NCI-H2171 (cell line): Measurements from ENCODE around the gene METTL23.
A peak's percentile ranks its signal among the peaks of the same experiment; 100 is the strongest.
"Not testable (repeated sequence)": the region's sequence is repeated elsewhere in the genome, so short reads cannot be mapped to it uniquely, and the experiment has no call there.

Experiments used
- DNase-seq: peaks from one replicate; lab custom pipeline; 2025; lab: John Stamatoyannopoulos, UW

METTL23 gene

GRCh38 chr17:76695059-76695831 is 31.4 kb upstream of the METTL23 start:
- DNase-seq = no peak

- DNase-seq = no peak
Measured at GRCh38 chr17:76696763-76697701, 29.6 kb upstream of the METTL23 start.

DNA sequence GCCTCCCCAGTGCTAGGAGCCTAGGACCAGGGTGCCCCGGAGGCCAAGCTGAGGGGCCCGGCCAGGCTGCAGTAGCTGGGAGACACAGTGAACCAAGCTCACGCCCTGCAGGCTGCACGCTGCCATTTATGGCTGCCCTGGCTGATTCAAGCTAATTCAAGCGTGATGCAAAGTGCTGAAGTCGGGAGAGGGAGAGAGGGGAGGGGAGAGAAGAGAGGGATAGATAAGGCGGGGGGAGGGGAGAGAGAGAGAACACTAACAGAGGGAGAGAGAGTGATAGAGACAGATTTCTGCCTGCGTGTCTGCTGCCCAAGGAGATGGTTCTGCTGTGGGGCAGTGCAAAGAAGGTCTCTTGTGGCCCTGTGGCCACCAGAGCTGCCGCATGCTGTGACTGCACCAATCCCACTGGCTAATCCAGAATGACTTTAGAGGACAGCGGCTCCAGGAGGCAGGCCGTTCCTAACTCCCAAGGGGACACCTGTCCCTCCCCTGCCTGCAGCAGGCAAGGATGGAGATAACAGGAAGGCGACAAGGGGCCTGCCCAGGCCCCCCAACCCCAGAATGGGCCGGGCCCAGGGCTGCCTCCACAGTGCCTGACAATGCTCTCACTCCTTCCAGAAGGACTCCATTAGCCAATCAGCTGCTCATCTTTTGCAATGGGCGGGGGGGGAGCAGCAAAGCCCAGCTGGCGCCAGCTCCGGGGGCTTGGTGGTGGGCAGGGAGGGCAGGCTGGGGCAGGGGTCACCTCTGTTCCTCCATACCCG is 28.8 kb upstream of the METTL23 start:
- peak; percentile 68 for DNase-seq

GRCh38 chr17:76698466-76698977 is 28.1 kb upstream of the METTL23 start:
- not testable (repeated sequence) for DNase-seq

- DNase-seq = peak; percentile 68
Measured at GRCh38 chr17:76700270-76700616, 26.4 kb upstream of the METTL23 start.

GRCh38 chr17:76700617-76701470 is 25.8 kb upstream of the METTL23 start:
- no peak for DNase-seq

DNA sequence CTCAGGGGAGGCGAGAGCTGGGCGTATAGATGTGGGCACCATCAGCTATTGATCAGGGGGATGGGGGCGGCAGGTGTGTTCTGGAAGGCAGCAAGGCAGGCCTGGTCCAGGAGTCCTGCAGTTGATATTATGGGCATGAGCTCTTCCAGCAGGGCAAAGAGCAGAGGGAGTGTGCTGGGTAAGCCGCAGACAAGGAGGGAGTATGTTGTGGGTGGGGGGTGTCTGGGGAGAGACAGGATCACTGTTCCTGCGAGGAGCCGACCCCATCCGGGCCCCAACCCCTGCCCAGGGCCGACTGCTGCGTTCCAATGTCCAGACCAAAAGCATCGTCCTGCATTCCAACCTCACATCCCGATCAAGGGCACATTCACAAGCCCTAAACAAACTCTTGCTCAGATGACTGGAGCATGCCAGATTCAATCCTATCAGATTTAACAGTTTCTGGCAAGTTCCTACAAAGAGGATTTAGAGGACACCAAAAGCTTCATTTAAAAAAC is 25.1 kb upstream of the METTL23 start:
- DNase-seq = no peak

GRCh38 chr17:76702076-76702475 is 24.6 kb upstream of the METTL23 start:
- no peak for DNase-seq

DNA sequence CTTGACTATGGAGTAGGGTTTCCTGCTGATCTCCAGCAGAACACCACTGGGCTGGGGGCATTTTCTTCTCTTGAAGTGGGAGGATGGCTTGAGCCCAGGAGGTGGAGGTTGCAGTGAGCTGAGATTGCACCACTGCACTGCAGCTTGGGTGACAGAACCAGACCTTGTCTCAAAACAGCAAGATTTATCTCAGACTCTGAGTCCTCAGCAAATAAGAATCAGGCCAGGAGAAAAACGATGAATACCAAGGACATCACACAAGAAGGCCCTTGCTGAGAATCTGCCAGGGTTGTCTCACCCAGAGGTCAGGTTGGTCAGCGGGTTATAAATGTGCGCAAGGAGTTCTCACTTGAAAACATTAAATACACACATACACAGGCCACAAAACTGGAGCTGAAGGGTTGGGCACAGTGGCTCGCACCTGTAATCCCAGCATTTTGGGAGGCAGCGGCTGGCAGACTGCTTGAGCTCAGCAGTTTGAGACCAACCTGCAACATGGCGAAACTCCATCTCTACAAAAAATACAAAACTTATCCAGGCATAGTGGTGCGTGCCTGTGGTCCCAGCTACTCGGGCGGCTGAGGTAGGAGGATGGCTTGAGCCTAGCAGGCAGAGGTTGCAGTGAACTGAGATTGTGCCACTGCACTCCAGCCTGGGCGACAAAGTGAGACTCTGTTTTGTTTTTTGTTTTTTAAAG is 23.6 kb upstream of the METTL23 start:
- DNase-seq = no peak

DNA sequence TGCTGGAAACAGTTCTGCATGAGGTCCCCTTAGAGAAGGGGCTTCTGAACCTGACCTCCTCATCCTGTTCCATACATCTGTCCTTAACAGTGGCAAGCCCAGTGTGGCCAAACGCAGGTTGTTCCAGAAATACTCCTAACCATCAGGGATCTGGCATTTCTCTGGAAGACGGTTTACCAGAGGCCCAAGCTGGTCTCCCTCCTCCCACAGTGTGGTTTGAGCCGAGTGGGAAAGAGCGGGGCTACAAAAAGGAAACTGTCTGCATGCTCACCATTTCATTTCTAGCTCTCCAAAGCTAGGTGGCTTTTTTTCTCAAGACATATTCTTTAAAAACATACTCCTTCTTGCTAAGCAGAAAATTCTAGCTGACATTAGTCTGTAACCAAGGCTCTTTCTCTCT is 21.8 kb upstream of the METTL23 start:
- no peak for DNase-seq

- DNase-seq = no peak
Measured at GRCh38 chr17:76706817-76707216, 19.8 kb upstream of the METTL23 start.

DNA sequence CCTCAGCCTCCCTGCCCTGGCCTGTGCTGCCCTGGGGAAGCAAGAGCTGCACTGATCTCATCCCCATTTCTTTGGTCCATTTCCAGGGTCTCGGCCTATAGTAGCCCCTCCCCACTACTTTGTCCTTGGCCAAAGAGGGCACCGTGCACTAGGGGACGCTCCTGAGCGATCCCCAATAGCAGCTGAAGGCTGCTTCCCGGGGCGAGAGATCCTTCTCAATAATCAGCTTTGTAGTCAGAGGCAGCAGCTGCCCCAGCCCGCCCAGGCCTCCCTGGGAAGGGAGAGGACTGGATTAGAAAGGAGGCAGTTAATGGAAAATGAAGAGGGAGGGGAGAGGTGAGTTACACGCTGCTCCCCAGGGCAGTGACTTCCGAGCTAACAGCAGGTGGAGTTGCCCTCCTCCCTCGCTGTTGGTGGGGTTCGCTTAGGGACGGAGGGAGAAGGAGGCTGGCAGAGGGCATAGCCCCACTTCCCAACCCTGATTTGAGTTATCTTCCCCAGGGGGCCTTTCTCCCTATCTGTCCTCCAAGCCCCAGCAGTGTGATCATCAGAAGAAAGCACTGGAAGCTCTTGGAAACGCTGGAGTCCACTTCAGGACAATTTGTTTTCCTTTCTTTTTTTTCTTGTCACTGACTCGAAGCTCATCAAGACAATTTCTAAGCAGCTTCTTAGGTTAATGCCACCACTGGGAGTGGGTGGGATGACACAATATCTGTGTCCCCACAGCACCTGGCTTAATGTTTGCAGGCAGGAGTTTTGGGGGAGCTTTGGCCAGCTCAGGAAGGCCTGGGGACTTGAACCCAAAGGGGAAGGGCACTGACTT is 18.4 kb upstream of the METTL23 start:
- no peak for DNase-seq

- no peak for DNase-seq
Measured at GRCh38 chr17:76709077-76709950, 17.3 kb upstream of the METTL23 start.

- not testable (repeated sequence) for DNase-seq
Measured at GRCh38 chr17:76709951-76710862, 16.4 kb upstream of the METTL23 start.

DNA sequence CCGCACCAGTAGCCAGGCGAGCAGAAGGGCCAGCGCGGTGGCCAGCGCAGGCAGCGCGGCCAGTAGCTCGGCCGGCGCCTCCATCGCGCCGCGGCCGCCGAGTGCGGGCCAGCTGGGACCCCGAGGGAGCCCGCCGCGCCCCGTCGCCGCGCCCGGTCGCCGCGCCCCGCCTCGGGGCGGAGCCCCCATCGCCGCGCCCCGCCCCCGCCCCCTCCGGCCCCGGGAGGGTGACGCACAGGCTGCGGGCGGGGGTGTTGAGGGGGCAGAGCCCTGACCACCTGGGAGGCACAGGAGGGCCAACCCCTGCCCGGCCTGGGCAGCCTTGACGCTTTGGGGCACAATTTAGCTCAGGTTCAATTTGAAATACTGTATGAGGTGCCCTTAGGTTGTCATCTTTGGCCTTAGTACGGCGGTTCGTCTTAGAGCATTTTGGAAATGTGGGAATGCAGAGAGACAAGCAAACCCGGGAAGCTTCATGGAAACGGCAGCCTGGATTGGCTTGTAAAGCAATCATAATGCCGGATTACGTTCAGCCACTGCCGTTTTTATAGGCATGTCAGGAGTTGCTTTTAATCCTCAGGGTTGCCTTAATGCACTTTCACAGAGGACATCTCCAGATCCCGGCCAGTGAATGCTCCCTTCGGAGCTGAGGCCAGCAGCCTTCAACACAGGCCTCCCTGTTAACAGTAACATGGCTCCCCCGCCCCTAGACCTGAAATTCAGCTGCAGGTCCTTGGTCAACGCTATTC is 15.6 kb upstream of the METTL23 start, which contains the start of gene MXRA7:
Gene MXRA7, minus strand, starts transcription at position 103 of the 749 bp plus-strand sequence. Its CDS starts 19 bp downstream, at position 84.
- peak; percentile 39 for DNase-seq

GRCh38 chr17:76712321-76712720 is 14.3 kb upstream of the METTL23 start:
- not testable (repeated sequence) for DNase-seq
